OCI-LY3 (cell line): ENCODE data around the gene TMEM191C.
"Not testable (repeated sequence)": the region's sequence is repeated elsewhere in the genome, so short reads cannot be mapped to it uniquely, and the experiment has no call there.

Source experiments
- CTCF ChIP-seq: fragments of 200-600, 300-600 bp; sonication (generic); IDR thresholded peaks from 2 replicates; pipeline ENCODE4 v1.5.1; 2014; ENCODE audit warnings: antibody characterized with exemption, low read length, low read depth
- EZH2phosphoT487 ChIP-seq: fragments of 200-600 bp; shearing (Covaris generic); IDR thresholded peaks from 2 replicates; pipeline ENCODE4 v1.6.1; 2018; ENCODE audit warnings: antibody characterized with exemption, mixed run types, low read depth

DNA sequence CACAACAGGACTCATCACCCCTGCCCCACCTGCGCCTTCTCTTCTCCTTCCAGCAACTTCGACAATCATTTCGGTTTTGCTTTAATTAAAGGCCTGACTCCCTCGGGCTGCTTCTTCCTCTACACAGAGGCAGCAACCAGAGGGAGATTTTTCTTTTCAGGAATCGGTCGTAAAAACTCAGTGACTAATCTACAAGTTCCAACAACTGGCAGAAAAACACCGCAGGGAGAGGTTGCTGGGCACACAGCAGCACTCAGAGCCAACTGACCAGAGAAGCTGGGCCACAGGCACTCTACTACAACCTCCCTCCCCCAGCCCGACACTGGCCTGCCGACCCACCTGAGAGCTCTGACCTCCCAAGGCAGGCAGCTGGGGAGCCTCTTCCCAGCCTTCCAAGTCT is 48.0 kb downstream of the TMEM191C start:
- TF ChIP-seq CTCF, EZH2phosphoT487: not testable (repeated sequence)
